Astrocyte (in vitro differentiated cells and primary cell): ENCODE measurements around the gene SIVA1.

Experiments used
- EZH2 ChIP-seq: IDR thresholded peaks from 2 replicates; pipeline ENCODE4 v1.6.1; 2012; ENCODE audit warnings: mild to moderate bottlenecking, low read length, inconsistent platforms; ENCODE audit not compliant: insufficient read depth
- TF ChIP-seq, protein P1 (sequence below): IDR thresholded peaks from 2 replicates; pipeline ENCODE4 v1.5.1; 2011; ENCODE audit warnings: low read depth, mild to moderate bottlenecking, inconsistent platforms, low read length, moderate library complexity; ENCODE audit not compliant: insufficient read depth

GRCh38 chr14:104715416-104715815, 37.5 kb upstream of the SIVA1 start:
- TF ChIP-seq, protein P1, sequence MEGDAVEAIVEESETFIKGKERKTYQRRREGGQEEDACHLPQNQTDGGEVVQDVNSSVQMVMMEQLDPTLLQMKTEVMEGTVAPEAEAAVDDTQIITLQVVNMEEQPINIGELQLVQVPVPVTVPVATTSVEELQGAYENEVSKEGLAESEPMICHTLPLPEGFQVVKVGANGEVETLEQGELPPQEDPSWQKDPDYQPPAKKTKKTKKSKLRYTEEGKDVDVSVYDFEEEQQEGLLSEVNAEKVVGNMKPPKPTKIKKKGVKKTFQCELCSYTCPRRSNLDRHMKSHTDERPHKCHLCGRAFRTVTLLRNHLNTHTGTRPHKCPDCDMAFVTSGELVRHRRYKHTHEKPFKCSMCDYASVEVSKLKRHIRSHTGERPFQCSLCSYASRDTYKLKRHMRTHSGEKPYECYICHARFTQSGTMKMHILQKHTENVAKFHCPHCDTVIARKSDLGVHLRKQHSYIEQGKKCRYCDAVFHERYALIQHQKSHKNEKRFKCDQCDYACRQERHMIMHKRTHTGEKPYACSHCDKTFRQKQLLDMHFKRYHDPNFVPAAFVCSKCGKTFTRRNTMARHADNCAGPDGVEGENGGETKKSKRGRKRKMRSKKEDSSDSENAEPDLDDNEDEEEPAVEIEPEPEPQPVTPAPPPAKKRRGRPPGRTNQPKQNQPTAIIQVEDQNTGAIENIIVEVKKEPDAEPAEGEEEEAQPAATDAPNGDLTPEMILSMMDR: no peak
- no peak for TF ChIP-seq EZH2
